ENCODE data around the gene LCN10. TPM values are rescaled to one million over a fixed set of nuclear protein-coding genes. Genes with fewer than 3 reads are reported as not detected.
A peak's percentile ranks its signal among the peaks of the same experiment; 100 is the strongest.

LCN10 gene
- total and polyA plus RNA-seq, 4 experiments from 2014 or later, result 0.22 to 1.3 (median 0.70) TPM

GRCh38 chr9:136750526-136750925, 7.8 kb upstream of the LCN10 start:
- POLR2A ChIA-PET (ENCODE audit: partially characterized antibody), result no interaction called here
- CTCF ChIA-PET (ENCODE audit: partially characterized antibody), result no interaction called here

GRCh38 chr9:136748666-136749611, 6.2 kb upstream of the LCN10 start:
- DNase-seq, result peak in 1 of 5 donors; percentile 13
- H3K27me3 ChIP-seq (ENCODE audit: insufficient read depth, low read length), result no peaks in the 10 kb centered on the region
- Mint-ChIP-seq H3K9me3 (peaks cover 3 to 23% (median 17%) of the 10 kb centered on the region in 8 donors), H3K27me3 (peaks cover 3 to 4% of the 10 kb centered on the region in 2 donors), H3K4me3 (no peak overlapping the region), H3K27ac (no peak overlapping the region), H3K4me1 (no peaks in the 10 kb centered on the region), H3K36me3 (peaks cover 0 to 4% of the 10 kb centered on the region in 2 donors)
- H3K4me3 ChIP-seq (ENCODE audit: low read length in 2 of 2), result no peak overlapping the region
- ChIA-PET POLR2A (ENCODE audit: partially characterized antibody) (no interaction called here), CTCF (ENCODE audit: partially characterized antibody) (interaction anchor here (1.0 kb wide), 1 partner anchor 10 kb away, joined by 3 read pairs; the partner anchor contains the start of gene LCN8)
- H3K36me3 ChIP-seq (ENCODE audit: insufficient read depth, low read length), result no peaks in the 10 kb centered on the region
- H3K9me3 ChIP-seq (ENCODE audit: control insufficient read depth in 1 of 2, low read length in 2 of 2), result peaks cover 0 to 6% of the 10 kb centered on the region in 2 donors
- intact Hi-C loops (cut with micrococcal nuclease), result no loop called here
- no peak overlapping the region for H3K27ac ChIP-seq (ENCODE audit: low read depth, low read length)
- H3K4me1 ChIP-seq (ENCODE audit: insufficient read depth, low read length), result no peaks in the 10 kb centered on the region

More at GRCh38 chr9:136750526-136750925, 7.8 kb upstream of the LCN10 start:
- Histone ChIP-seq H3K9me3 (ENCODE audit: control insufficient read depth in 1 of 2, low read length in 2 of 2) (peaks cover 0 to 6% of the 10 kb centered on the region in 2 donors), H3K4me1 (ENCODE audit: insufficient read depth, low read length) (no peaks in the 10 kb centered on the region), H3K36me3 (ENCODE audit: insufficient read depth, low read length) (no peaks in the 10 kb centered on the region), H3K4me3 (ENCODE audit: low read length in 2 of 2) (no peak overlapping the region), H3K27me3 (ENCODE audit: insufficient read depth, low read length) (no peaks in the 10 kb centered on the region), H3K27ac (ENCODE audit: low read depth, low read length) (no peak overlapping the region)
- Mint-ChIP-seq H3K27me3 (peaks cover 3 to 6% of the 10 kb centered on the region in 2 donors), H3K4me1 (no peaks in the 10 kb centered on the region), H3K9me3 (peaks cover 3 to 24% (median 18%) of the 10 kb centered on the region in 8 donors), H3K27ac (no peak overlapping the region), H3K36me3 (peaks cover 0 to 4% of the 10 kb centered on the region in 2 donors), H3K4me3 (no peak overlapping the region)
- DNase-seq, result no peak
- intact Hi-C loops (cut with micrococcal nuclease), result no loop called here

DNA sequence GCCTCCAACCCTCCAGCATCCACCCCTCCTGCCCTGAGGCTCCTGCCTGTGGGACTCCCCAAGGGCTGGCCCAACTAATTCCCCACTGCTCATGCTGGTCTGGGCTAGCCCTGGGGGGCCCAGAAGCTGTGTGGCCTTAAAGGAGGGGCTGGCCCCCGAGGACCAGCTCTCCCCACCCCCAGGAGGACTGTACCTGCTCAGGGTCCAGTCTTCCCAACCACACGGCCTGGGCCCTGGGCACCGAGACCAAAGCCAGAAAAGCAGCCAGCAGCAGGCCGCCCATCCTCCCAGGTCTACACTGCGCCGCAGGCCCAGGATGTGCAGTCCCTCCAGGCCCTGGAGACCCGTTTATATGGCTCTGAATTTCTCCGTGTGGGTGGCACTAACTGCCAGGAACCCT, 5.5 kb upstream of the LCN10 start, which contains the start of gene LCN6:
TSS of gene LCN6 (minus strand) at position 325 of the 400 bp plus-strand sequence. CDS start at position 283, 42 bp downstream.
- intact Hi-C loops (cut with micrococcal nuclease), result no loop called here
- ChIA-PET CTCF (ENCODE audit: partially characterized antibody) (no interaction called here), POLR2A (ENCODE audit: partially characterized antibody) (no interaction called here)
- Mint-ChIP-seq H3K27me3 (peaks cover 3 to 4% of the 10 kb centered on the region in 2 donors), H3K9me3 (peaks cover 3 to 23% (median 17%) of the 10 kb centered on the region in 8 donors), H3K4me1 (no peaks in the 10 kb centered on the region), H3K27ac (no peak within 1 kb of the TSS), H3K36me3 (peaks cover 0 to 4% of the 10 kb centered on the region in 2 donors), H3K4me3 (no peak within 1 kb of the TSS)
- no peak within 1 kb of the TSS for H3K4me3 ChIP-seq (ENCODE audit: low read length in 2 of 2)
- peak in 1 of 5 donors; percentile 9 for DNase-seq
- H3K36me3 ChIP-seq (ENCODE audit: insufficient read depth, low read length), result no peaks in the 10 kb centered on the region
- no peaks in the 10 kb centered on the region for H3K4me1 ChIP-seq (ENCODE audit: insufficient read depth, low read length)
- H3K27me3 ChIP-seq (ENCODE audit: insufficient read depth, low read length), result no peaks in the 10 kb centered on the region
- H3K9me3 ChIP-seq (ENCODE audit: control insufficient read depth in 1 of 2, low read length in 2 of 2), result peaks cover 0 to 6% of the 10 kb centered on the region in 2 donors
- H3K27ac ChIP-seq (ENCODE audit: low read depth, low read length), result no peak within 1 kb of the TSS

GRCh38 chr9:136747161-136748060, 4.7 kb upstream of the LCN10 start:
- Histone ChIP-seq H3K27ac (ENCODE audit: low read depth, low read length) (no peak overlapping the region), H3K4me3 (ENCODE audit: low read length in 2 of 2) (no peak overlapping the region), H3K4me1 (ENCODE audit: insufficient read depth, low read length) (no peaks in the 10 kb centered on the region), H3K36me3 (ENCODE audit: insufficient read depth, low read length) (no peaks in the 10 kb centered on the region), H3K27me3 (ENCODE audit: insufficient read depth, low read length) (no peaks in the 10 kb centered on the region), H3K9me3 (ENCODE audit: control insufficient read depth in 1 of 2, low read length in 2 of 2) (peaks cover 0 to 6% of the 10 kb centered on the region in 2 donors)
- POLR2A ChIA-PET (ENCODE audit: partially characterized antibody), result no interaction called here
- peaks cover 3% of the 10 kb centered on the region in 2 donors for H3K27me3 Mint-ChIP-seq
- H3K9me3 Mint-ChIP-seq, result peaks cover 3 to 17% (median 13%) of the 10 kb centered on the region in 8 donors
- no peak overlapping the region for H3K27ac Mint-ChIP-seq
- peak in 1 of 5 donors; percentile 36 for DNase-seq
- intact Hi-C loops (cut with micrococcal nuclease), result no loop called here
- peaks cover 0 to 2% of the 10 kb centered on the region in 2 donors for H3K36me3 Mint-ChIP-seq
- no peak overlapping the region for H3K4me3 Mint-ChIP-seq
- CTCF ChIA-PET (ENCODE audit: partially characterized antibody), result no interaction called here
- no peaks in the 10 kb centered on the region for H3K4me1 Mint-ChIP-seq

DNA sequence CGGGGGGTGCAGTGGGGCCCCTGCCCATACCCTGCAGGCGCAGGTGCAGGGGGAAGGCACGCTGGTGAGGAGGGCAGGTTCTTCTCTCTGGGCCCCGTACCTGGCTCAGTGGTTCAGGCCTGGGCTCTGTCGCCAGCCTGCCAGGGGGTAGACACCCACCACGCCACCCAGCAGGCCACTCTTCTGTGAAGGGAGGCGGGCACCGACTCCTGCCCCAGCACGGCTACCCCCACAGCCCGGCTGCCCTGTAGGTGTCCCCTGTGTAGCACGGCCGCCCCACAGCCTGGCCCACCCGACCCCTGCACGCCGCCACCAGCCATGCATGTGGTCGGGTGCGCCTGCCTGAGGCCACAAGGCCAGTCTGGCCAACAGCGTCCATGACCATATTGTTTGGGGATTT, 3.9 kb upstream of the LCN10 start:
- H3K9me3 Mint-ChIP-seq, result peaks cover under 1 to 9% (median 5%) of the 10 kb centered on the region in 8 donors
- intact Hi-C loops (cut with micrococcal nuclease), result no loop called here
- POLR2A ChIA-PET (ENCODE audit: partially characterized antibody), result no interaction called here

GRCh38 chr9:136746155-136746490, 3.4 kb upstream of the LCN10 start:
- Mint-ChIP-seq H3K36me3 (no peaks in the 10 kb centered on the region), H3K9me3 (peaks cover 0 to 4% (median under 1%) of the 10 kb centered on the region in 8 donors), H3K27ac (no peak overlapping the region), H3K27me3 (peaks cover 0 to 3% of the 10 kb centered on the region in 2 donors), H3K4me1 (peaks cover 0 to 7% (median 0%) of the 10 kb centered on the region in 4 donors), H3K4me3 (no peak overlapping the region)
- no peaks in the 10 kb centered on the region for H3K9me3 ChIP-seq (ENCODE audit: control insufficient read depth in 1 of 2, low read length in 2 of 2)
- no peak overlapping the region for H3K4me3 ChIP-seq (ENCODE audit: low read length in 2 of 2)
- DNase-seq, result no peak
- POLR2A ChIA-PET (ENCODE audit: partially characterized antibody), result no interaction called here
- no peaks in the 10 kb centered on the region for H3K36me3 ChIP-seq (ENCODE audit: insufficient read depth, low read length)
- CTCF ChIA-PET (ENCODE audit: partially characterized antibody), result no interaction called here
- H3K4me1 ChIP-seq (ENCODE audit: insufficient read depth, low read length), result peaks cover 11% of the 10 kb centered on the region
- H3K27me3 ChIP-seq (ENCODE audit: insufficient read depth, low read length), result no peaks in the 10 kb centered on the region
- intact Hi-C loops (cut with micrococcal nuclease), result no loop called here
- H3K27ac ChIP-seq (ENCODE audit: low read depth, low read length), result no peak overlapping the region

More for the DNA sequence above, 3.9 kb upstream of the LCN10 start:
- no peak overlapping the region for H3K27ac ChIP-seq (ENCODE audit: low read depth, low read length)
- H3K4me1 ChIP-seq (ENCODE audit: insufficient read depth, low read length), result peaks cover 6% of the 10 kb centered on the region
- Mint-ChIP-seq H3K4me1 (peaks cover 0 to 3% (median 0%) of the 10 kb centered on the region in 4 donors), H3K36me3 (no peaks in the 10 kb centered on the region), H3K27me3 (peaks cover under 1 to 3% of the 10 kb centered on the region in 2 donors), H3K4me3 (no peak overlapping the region), H3K27ac (no peak overlapping the region)
- CTCF ChIA-PET (ENCODE audit: partially characterized antibody), result no interaction called here
- no peaks in the 10 kb centered on the region for H3K9me3 ChIP-seq (ENCODE audit: control insufficient read depth in 1 of 2, low read length in 2 of 2)
- peak in 1 of 5 donors; percentile 31 for DNase-seq
- H3K4me3 ChIP-seq (ENCODE audit: low read length in 2 of 2), result no peak overlapping the region
- H3K36me3 ChIP-seq (ENCODE audit: insufficient read depth, low read length), result no peaks in the 10 kb centered on the region
- no peaks in the 10 kb centered on the region for H3K27me3 ChIP-seq (ENCODE audit: insufficient read depth, low read length)
